HG03342 (cell line): ENCODE data around the gene PTPRC.

Experiments used
- ATAC-seq: cut with Tn5 transposase; IDR thresholded peaks from one replicate; pipeline ENCODE4 v1.9.1; 2021; ENCODE audit warnings: mild to moderate bottlenecking, moderate library complexity; ENCODE audit not compliant: unreplicated experiment

Gene PTPRC

GRCh38 chr1:198694542-198694941 is 55.7 kb downstream of the PTPRC start:
- ATAC-seq: no peak

DNA sequence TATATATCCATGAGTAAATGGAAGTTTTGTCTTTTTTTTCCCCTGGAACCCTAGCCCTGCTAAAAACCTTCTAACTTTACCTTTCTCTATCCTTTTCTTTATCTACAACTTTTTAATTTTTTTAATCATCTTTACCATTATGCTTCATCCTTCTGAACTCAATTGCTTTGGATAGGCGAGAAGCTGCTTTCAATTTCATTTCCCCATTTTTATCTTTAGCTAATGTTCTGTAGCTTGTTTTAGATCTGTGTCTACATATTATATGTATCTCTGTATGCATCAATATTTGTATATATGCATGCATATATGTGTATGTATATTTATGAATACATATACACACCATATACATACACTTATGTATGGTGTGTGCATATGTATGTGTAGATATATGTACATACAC is 57.4 kb downstream of the PTPRC start:
- ATAC-seq: no peak

- ATAC-seq: no peak
These were observed 60.6 kb downstream of the PTPRC start for GRCh38 chr1:198699167-198700015.

- ATAC-seq: no peak
These were observed 61.2 kb downstream of the PTPRC start for GRCh38 chr1:198700016-198700392.

DNA sequence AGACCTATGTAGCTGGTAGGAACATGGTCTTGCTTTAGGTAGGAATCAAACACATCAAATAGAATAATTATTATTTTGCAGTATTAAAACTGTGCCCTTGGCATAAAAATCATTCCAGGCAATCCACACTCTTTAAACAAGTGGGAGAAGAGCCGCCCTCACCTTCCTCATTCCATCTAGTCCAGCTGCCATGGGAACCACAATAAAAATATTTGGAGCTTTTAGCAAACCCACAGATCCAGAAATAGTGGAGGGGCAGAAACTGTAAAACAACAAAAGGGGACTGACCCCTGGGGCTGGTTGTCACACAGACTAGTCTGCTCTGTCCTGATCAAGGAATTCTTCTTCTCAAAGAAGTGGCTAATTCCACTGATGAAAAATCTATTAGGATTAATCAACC is 61.6 kb downstream of the PTPRC start:
- no peak for ATAC-seq

DNA sequence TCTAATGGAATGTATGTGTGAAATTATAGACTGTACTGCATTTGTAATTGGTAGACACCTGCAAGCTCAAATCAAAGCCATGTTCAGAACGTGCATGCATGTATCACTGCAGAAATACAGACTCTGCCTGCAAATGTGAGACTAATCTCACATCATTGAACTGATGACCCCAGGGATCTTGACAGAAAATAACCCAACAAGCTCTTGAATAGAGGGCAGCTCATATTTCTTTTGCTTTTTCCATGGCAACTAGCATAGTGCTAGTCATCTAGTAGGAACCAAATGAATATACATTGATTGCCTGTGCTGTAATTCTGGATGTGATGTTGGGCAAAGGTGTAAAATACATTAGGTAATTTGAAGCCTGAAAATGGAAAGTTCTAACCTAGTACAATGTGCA is 62.4 kb downstream of the PTPRC start:
- ATAC-seq: no peak

- no peak for ATAC-seq
These were observed 63.1 kb downstream of the PTPRC start for GRCh38 chr1:198701766-198702539.

GRCh38 chr1:198708761-198709525 is 70.1 kb downstream of the PTPRC start:
- ATAC-seq: no peak

- no peak for ATAC-seq
These were observed 73.0 kb downstream of the PTPRC start for GRCh38 chr1:198711837-198712236.

- no peak for ATAC-seq
These were observed 74.2 kb downstream of the PTPRC start for GRCh38 chr1:198713081-198713480.

GRCh38 chr1:198714271-198714670 is 75.4 kb downstream of the PTPRC start:
- ATAC-seq: no peak

DNA sequence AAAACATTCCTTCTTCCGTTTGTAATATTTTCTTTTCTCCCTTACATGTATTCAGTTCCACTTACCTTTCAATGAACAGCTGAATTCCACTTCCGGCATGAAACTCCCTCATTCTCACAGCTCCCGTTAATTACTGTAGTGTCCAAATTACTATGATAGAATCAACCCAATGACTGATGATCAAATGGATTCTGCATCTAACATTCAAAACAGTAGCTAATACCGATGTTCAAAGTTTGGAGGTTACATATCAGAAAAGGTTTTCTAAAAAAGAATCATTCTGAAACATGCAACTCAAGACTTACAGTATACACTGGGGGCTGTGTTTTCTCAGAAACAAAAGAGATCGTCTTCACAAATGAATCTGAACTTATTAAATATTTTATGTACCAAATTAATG is 77.2 kb downstream of the PTPRC start:
- ATAC-seq: no peak

DNA sequence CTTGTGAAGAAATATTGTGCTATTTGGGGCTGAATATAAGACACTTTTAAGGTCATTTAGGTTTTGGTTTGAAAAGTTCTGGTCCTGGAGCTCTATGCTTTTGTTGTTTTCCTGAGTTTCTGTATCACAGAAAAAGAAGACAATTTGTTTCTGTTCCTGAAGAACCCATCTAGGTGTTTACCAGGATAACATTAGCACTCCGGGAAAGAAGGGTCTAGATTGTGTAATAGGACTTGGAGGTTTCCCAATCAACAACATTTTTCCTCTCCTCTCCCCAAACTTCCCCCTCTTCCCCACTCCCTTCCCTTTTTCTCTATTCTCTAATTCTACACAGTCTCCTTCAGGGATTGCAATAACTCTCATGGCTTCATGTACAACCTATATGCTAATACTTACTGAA is 78.7 kb downstream of the PTPRC start:
- no peak for ATAC-seq

DNA sequence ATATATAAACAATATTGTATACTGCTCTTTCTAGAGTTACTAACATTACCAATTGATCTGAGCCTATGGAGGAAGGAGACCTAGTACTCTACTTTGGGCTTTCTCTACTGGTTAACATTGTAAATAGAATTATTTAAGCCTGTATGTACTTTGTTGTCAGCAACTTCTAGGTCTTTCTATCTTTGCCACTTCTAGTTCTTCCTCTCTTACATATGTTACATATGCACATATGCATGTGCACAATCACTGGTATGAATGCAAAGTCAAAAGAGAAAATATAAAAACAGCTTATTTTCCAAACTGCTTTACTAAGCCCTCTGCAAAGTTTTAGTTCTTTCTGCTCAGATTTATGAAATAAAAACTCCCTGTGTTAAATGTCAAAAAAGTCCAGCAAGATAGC is 84.3 kb downstream of the PTPRC start:
- ATAC-seq: no peak

DNA sequence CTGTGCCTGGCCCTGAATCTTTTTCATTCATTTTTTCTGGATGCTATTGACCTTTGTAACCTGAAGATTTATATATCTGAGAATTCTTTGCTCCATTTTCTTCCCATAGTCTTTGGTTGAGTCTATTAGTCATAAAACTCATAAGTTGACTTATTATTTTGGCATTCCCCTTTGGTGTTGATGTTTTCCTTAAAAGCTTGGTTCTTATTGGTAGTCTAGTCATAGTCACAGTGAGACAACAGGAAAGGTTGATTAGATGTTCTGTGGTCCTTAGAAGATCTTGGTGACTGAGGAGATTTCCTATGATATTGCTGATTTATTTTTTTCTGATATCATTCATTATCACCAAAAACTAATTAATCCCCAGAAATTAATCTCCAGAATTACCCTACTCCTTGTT is 86.2 kb downstream of the PTPRC start:
- ATAC-seq: no peak

DNA sequence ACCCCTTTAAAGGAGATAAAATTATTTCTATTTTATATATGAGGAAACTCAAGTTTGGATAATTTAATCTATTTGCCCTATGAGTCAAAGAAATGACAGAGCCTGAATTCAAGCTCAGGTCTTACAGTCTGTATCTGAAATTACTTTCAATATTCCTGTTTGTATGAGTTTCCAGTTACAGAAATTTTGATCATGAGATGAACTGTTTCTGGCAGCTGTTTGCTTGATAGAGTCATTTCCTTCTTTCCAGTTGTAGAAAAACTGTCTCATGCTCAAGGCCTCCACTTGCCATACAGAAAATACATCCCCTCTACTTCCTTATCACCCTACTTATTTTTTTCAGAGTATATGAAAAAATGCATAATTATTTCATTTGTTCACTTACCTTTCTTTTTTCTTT is 87.6 kb downstream of the PTPRC start:
- no peak for ATAC-seq

DNA sequence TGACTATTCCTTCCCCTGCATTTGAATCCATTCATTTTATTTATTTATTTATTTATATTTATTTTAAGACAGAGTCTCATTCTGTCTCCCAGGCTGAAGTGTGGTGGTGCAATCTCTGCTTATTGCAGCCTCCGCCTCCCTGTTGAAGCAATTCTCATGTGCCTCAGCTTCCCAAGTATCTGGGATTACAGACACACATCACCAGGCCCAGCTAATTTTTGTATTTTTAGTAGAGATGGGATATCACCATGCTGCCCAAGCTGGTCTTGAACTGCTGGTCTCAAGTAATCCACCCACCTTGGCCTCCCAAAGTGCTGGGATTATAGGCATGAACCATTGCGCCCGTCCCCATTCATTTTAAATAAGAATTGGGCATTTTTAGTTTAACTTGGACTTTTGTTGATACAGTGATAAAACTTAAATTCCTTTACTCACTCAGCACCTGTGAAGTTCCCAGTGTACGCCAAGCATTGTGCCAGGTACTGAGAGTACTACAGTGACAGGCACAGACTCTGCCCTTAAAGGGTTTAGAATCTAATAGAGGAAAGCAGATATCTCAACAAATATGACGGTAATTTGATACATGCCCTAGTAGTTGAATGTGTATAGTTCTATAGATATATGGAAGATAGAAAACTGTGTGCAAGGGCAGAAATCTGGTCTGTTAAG is 90.5 kb downstream of the PTPRC start:
- no peak for ATAC-seq

DNA sequence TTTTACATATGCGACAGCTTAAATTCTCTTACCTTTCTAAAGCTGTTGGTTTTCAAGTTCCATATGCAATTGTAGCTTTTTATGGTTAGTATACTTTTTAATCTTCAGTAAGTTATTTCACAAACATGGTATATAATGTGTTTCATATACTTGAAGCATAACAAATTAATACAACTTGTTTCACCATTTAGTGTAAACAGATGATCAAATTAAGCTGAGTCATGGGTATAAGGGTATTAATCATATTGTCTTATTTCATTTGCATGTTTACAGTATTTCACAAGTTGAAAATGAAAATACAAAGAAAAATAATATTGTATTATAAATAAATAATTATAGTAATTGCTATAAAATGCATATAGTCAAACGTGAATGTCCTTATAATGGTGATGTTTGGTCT is 92.1 kb downstream of the PTPRC start:
- ATAC-seq: no peak

- ATAC-seq: peak; percentile 88
These were observed 95.6 kb downstream of the PTPRC start for GRCh38 chr1:198734323-198735008.

GRCh38 chr1:198741744-198742143 is 102.9 kb downstream of the PTPRC start:
- no peak for ATAC-seq
